NCI-H2196 treated with DMSO at 0.1 percent for 48 hours (cell line): ENCODE results near the gene OR7D2.

Experiments
- DNase-seq: peaks from one replicate; lab custom pipeline; 2025; ENCODE audit not compliant: unreplicated experiment; lab: John Stamatoyannopoulos, UW

The OR7D2 gene

DNA sequence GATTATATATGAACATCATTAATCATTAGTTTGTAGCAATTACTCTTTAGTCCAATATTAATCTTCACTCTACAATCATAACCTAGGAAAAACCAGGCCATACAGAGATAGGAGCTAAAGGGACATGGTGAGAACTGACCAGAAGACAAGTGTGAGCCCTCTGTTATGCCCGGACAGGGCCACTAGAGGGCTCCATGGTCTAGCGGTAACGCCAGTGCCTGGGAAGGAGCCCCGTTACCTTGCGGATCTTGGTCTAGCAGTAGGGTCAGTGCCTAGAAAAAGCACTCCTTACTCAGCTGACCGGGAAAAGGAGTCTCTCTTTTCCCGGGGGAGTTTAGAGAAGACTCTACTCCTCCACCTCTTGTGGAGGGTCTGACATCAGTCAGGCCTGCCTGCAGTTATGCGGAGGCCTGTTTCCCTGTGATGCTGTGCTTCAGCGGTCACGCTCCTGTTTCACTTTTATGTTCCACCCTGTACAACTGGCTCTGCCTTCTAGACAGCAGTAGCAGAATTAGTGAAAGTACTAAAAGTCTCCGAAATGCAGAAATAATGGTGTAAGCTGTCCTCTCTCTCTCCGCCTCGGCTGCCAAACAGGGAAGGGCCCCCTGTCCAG is 26.8 kb downstream of the OR7D2 start:
- peak; percentile 5 for DNase-seq

DNA sequence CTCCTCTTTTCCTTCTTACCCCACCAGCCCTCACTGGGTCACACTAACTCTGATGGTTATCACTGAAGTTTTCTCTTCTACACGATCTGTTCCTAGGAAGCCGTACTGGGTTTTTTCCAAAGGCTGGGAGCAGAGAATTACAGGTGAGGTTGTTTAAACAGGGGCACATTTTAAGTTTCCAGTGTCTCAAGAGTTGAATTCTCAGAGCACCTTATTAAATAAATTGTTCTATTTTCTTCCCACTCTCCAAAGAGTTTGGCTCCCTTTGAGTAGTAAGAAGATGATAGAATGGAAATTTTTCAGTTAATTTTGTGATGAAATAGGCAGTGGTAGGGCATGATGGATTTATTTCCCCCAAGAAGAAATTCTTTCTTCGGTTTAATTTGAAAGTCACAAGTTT is 40.7 kb downstream of the OR7D2 start, which contains the start of gene OR7D4:
OR7D4 (minus strand) TSS at position 101 of the 400 bp plus-strand sequence. CDS start 4,752 bp downstream, outside the sequence.
- no peak for DNase-seq
